PC-3 (cell line): Measurements from ENCODE around the gene LELP1.

Source experiments
- CTCF ChIP-seq: fragments of 300-600 bp; sonication (generic); conservative IDR thresholded peaks from 2 replicates; pipeline ENCODE4 v1.5.1; 2017; ENCODE audit warnings: antibody characterized with exemption, low read depth, mild to moderate bottlenecking, low read length
- EZH2 ChIP-seq: fragments of 300-600 bp; sonication (generic); IDR thresholded peaks from one replicate; pipeline ENCODE4 v1.6.1; 2017; ENCODE audit warnings: antibody characterized with exemption, mild to moderate bottlenecking, low read length; ENCODE audit not compliant: unreplicated experiment

DNA sequence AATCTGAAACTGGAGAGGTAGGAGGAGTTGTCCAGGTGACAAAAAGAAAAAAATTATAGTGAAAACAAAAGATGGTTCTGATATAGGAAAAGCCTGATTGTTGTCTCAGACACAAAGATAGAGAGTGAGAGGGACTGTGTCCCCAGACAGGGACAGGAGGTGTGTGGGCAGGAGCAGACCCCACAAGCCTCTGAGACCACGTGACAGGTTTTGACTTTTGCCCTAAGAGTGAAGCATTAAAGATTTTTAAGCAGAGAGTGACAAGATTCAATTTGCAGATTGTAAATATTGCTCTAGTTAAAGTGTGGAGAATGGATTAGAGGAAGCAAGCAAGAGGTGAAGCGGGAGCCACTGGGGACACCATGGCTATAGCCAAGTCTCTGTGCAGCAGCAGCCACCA, 24.6 kb downstream of the LELP1 start:
- TF ChIP-seq CTCF (no peak), EZH2 (no peak)
